ENCODE measurements around the gene PADI1.

PADI1 gene

GRCh38 chr1:17183388-17184160 lies 21.4 kb upstream of the PADI1 start:
- no peak for DNase-seq

GRCh38 chr1:17184161-17184665 lies 20.7 kb upstream of the PADI1 start:
- DNase-seq: no peak

- no peak for DNase-seq
Observed at GRCh38 chr1:17184822-17185484, 20.0 kb upstream of the PADI1 start.

GRCh38 chr1:17185485-17185860 lies 19.5 kb upstream of the PADI1 start:
- DNase-seq: no peak

- no peak for DNase-seq
Observed at GRCh38 chr1:17186216-17186909, 18.6 kb upstream of the PADI1 start.

- DNase-seq: no peak
Observed at GRCh38 chr1:17187051-17187450, 17.9 kb upstream of the PADI1 start.

GRCh38 chr1:17188217-17188616 lies 16.7 kb upstream of the PADI1 start:
- no peak for DNase-seq

- DNase-seq: no peak
Observed at GRCh38 chr1:17188889-17189631, 15.9 kb upstream of the PADI1 start.

GRCh38 chr1:17189632-17189990 lies 15.3 kb upstream of the PADI1 start:
- DNase-seq: no peak

GRCh38 chr1:17190010-17190995 lies 14.6 kb upstream of the PADI1 start:
- DNase-seq: no peak

GRCh38 chr1:17191990-17192242 lies 13.0 kb upstream of the PADI1 start:
- no peak for DNase-seq

- DNase-seq: no peak
Observed at GRCh38 chr1:17192394-17193221, 12.3 kb upstream of the PADI1 start.

GRCh38 chr1:17193222-17194132 lies 11.5 kb upstream of the PADI1 start:
- no peak for DNase-seq

GRCh38 chr1:17194133-17194475 lies 10.8 kb upstream of the PADI1 start:
- no peak for DNase-seq

GRCh38 chr1:17194615-17195528 lies 10.1 kb upstream of the PADI1 start:
- DNase-seq: peak; percentile 40

- no peak for DNase-seq
Observed at GRCh38 chr1:17195731-17196130, 9.2 kb upstream of the PADI1 start.

- no peak for DNase-seq
Observed at GRCh38 chr1:17196496-17197185, 8.3 kb upstream of the PADI1 start.

GRCh38 chr1:17197696-17198095 lies 7.2 kb upstream of the PADI1 start:
- DNase-seq: no peak

Data from NCI-H146 (cell line).